HG02981 (cell line): ENCODE data around the gene DBN1.
A peak's percentile ranks its signal among the peaks of the same experiment; 100 is the strongest.

Source experiments
- ATAC-seq: cut with Tn5 transposase; IDR thresholded peaks from one replicate; pipeline ENCODE4 v1.9.1; 2021; ENCODE audit warnings: mild to moderate bottlenecking, moderate library complexity; ENCODE audit not compliant: unreplicated experiment

DBN1 gene

GRCh38 chr5:177457852-177458681 lies 15.4 kb downstream of the DBN1 start:
- no peak for ATAC-seq

GRCh38 chr5:177456976-177457851 lies 16.2 kb downstream of the DBN1 start:
- ATAC-seq: peak; percentile 42

GRCh38 chr5:177456591-177456964 lies 16.9 kb downstream of the DBN1 start:
- ATAC-seq: no peak

- peak; percentile 7 for ATAC-seq
These were observed 17.5 kb downstream of the DBN1 start for GRCh38 chr5:177455661-177456590.

GRCh38 chr5:177455036-177455660 lies 18.3 kb downstream of the DBN1 start:
- ATAC-seq: peak; percentile 46

GRCh38 chr5:177454397-177455035 lies 18.9 kb downstream of the DBN1 start:
- peak; percentile 43 for ATAC-seq

GRCh38 chr5:177453852-177454396 lies 19.5 kb downstream of the DBN1 start:
- ATAC-seq: peak; percentile 1

GRCh38 chr5:177452688-177453638 lies 20.5 kb downstream of the DBN1 start:
- ATAC-seq: no peak

GRCh38 chr5:177450667-177451424 lies 22.6 kb downstream of the DBN1 start:
- no peak for ATAC-seq

- ATAC-seq: no peak
These were observed 24.0 kb downstream of the DBN1 start for GRCh38 chr5:177449140-177450061.

- ATAC-seq: no peak
These were observed 25.0 kb downstream of the DBN1 start for GRCh38 chr5:177448244-177448950.

- ATAC-seq: no peak
These were observed 25.7 kb downstream of the DBN1 start for GRCh38 chr5:177447611-177448243.

- ATAC-seq: peak; percentile 39
These were observed 26.3 kb downstream of the DBN1 start for GRCh38 chr5:177447066-177447610.

GRCh38 chr5:177446200-177447065 lies 27.0 kb downstream of the DBN1 start, which contains the start of gene PRR7:
TSS of gene PRR7 (plus strand) at chr5:177446814. CDS start at chr5:177455068, 8,254 bp downstream.
- peak; percentile 51 for ATAC-seq
